HG02973 (cell line): ENCODE results near the gene SLC43A1.

ENCODE experiments used
- ATAC-seq: cut with Tn5 transposase; IDR thresholded peaks from one replicate; pipeline ENCODE4 v1.9.1; 2021; ENCODE audit warnings: moderate library complexity; ENCODE audit not compliant: unreplicated experiment

The SLC43A1 gene

GRCh38 chr11:57434640-57435546 is 80.6 kb downstream of the SLC43A1 start:
- no peak for ATAC-seq
